HepG2 (cell line): ENCODE measurements around the gene ENTPD6. TPM values are rescaled to one million over a fixed set of nuclear protein-coding genes. Genes with fewer than 3 reads are reported as not detected.

Experiments used
- ARHGAP35 ChIP-seq: sonication (generic); formaldehyde crosslinking; IDR thresholded peaks from 2 replicates; pipeline ENCODE4 v1.9.0; 2022; ENCODE audit warnings: mild to moderate bottlenecking, inconsistent platforms, moderate library complexity, missing genetic modification reagents, borderline replicate concordance
- BRF2 ChIP-seq: sonication (generic); formaldehyde crosslinking; IDR thresholded peaks from 2 replicates; pipeline ENCODE4 v1.8.1; 2022; ENCODE audit warnings: mild to moderate bottlenecking, missing genetic modification reagents
- CEBPB ChIP-seq: IDR thresholded peaks from 2 replicates; pipeline ENCODE4 v1.6.1; 2011; ENCODE audit warnings: low read depth, low read length, improper control_type of control experiment, borderline replicate concordance
- FOXK1 ChIP-seq: sonication (generic); formaldehyde crosslinking; IDR thresholded peaks from 2 replicates; pipeline ENCODE4 v1.4.0; 2020; ENCODE audit warnings: low read depth, missing genetic modification reagents, borderline replicate concordance
- JUNB ChIP-seq: sonication (generic); formaldehyde crosslinking; IDR thresholded peaks from 2 replicates; pipeline ENCODE4 v1.8.0; 2022; ENCODE audit warnings: missing genetic modification reagents, mild to moderate bottlenecking, borderline replicate concordance
- PAXIP1 ChIP-seq: sonication (generic); formaldehyde crosslinking; conservative IDR thresholded peaks from 2 replicates; pipeline ENCODE4 v1.4.0; 2020; ENCODE audit warnings: mild to moderate bottlenecking, missing genetic modification reagents, moderate library complexity
- RNF2 ChIP-seq: fragments of 450-650 bp; conservative IDR thresholded peaks from 2 replicates; pipeline ENCODE4 v1.6.1; 2016; ENCODE audit warnings: low read depth
- THAP8 ChIP-seq: sonication (generic); formaldehyde crosslinking; IDR thresholded peaks from 2 replicates; pipeline ENCODE4 v1.5.1; 2020; ENCODE audit warnings: missing genetic modification reagents, mild to moderate bottlenecking, borderline replicate concordance
- ZNF205 ChIP-seq: IDR thresholded peaks from 2 replicates; pipeline ENCODE4 v1.6.1; 2018; ENCODE audit warnings: missing biosample characterization, missing genetic modification reagents
- ZNF382 ChIP-seq: sonication (generic); formaldehyde crosslinking; IDR thresholded peaks from 2 replicates; pipeline ENCODE4 v1.5.0; 2020; ENCODE audit warnings: missing genetic modification reagents, mild to moderate bottlenecking, borderline replicate concordance
- ZNF605 ChIP-seq: sonication (generic); formaldehyde crosslinking; IDR thresholded peaks from 2 replicates; pipeline ENCODE4 v1.8.0; 2022; ENCODE audit warnings: mild to moderate bottlenecking, missing genetic modification reagents
- ZNF615 ChIP-seq: sonication (generic); formaldehyde crosslinking; IDR thresholded peaks from 2 replicates; pipeline ENCODE4 v1.5.0; 2020; ENCODE audit warnings: mild to moderate bottlenecking, missing genetic modification reagents, borderline replicate concordance
- ZNF747 ChIP-seq: sonication (generic); formaldehyde crosslinking; IDR thresholded peaks from 2 replicates; pipeline ENCODE4 v1.8.1; 2023; ENCODE audit warnings: missing genetic modification reagents, mild to moderate bottlenecking, borderline replicate concordance
- ZNF776 ChIP-seq: sonication (generic); formaldehyde crosslinking; IDR thresholded peaks from 2 replicates; pipeline ENCODE4 v1.4.0; 2020; ENCODE audit warnings: mild to moderate bottlenecking, missing genetic modification reagents
- ZNF777 ChIP-seq: sonication (generic); formaldehyde crosslinking; IDR thresholded peaks from 2 replicates; pipeline ENCODE4 v1.4.0; 2020; ENCODE audit warnings: missing genetic modification reagents
- ZUFSP ChIP-seq: sonication (generic); formaldehyde crosslinking; IDR thresholded peaks from 2 replicates; pipeline ENCODE4 v1.9.0; 2021; ENCODE audit warnings: missing genetic modification reagents, mild to moderate bottlenecking, borderline replicate concordance
- polyA plus RNA-seq, 8 experiments: library from polyadenylated mRNA; depleted of rRNA in 3 of 8; stranded (reverse) in 7 of 8; unstranded in 1 of 8; fragments of >200 nt; fragmentation: Illumina TruSeq in 4 of 8; extraction: Trizol in 4 of 8; gene quantifications; 2 replicates each; pipeline versions ENCODE4 v1.2.1 to v1.2.3, GENCODE V29; 2011 to 2016; ENCODE audit warnings: low read depth in 4 of 8, missing spikeins in 1 of 8, mixed read lengths in 1 of 8; ENCODE audit not compliant: insufficient read depth in 1 of 8
- total RNA-seq, 5 experiments: library from RNA; depleted of rRNA; stranded (reverse); fragments of >200 nt; fragmentation: Illumina TruSeq; extraction: Trizol; gene quantifications; 2 replicates each; pipeline ENCODE4 v1.2.3, GENCODE V29; 2016; ENCODE audit warnings: low read depth in 1 of 5
- TF ChIP-seq, protein P1 (sequence below): sonication (generic); formaldehyde crosslinking; IDR thresholded peaks from 2 replicates; pipeline ENCODE4 v1.4.0; 2020; ENCODE audit warnings: missing genetic modification reagents

ENTPD6 gene
- total and polyA plus RNA-seq, 2 of the 13 experiments (the other 11 are each of a cell fraction or from before 2014, with no cell fraction given), result 164 to 172 TPM

GRCh38 chr20:25247000-25247517, 51.5 kb downstream of the ENTPD6 start (continued):
- TF ChIP-seq, protein P1, sequence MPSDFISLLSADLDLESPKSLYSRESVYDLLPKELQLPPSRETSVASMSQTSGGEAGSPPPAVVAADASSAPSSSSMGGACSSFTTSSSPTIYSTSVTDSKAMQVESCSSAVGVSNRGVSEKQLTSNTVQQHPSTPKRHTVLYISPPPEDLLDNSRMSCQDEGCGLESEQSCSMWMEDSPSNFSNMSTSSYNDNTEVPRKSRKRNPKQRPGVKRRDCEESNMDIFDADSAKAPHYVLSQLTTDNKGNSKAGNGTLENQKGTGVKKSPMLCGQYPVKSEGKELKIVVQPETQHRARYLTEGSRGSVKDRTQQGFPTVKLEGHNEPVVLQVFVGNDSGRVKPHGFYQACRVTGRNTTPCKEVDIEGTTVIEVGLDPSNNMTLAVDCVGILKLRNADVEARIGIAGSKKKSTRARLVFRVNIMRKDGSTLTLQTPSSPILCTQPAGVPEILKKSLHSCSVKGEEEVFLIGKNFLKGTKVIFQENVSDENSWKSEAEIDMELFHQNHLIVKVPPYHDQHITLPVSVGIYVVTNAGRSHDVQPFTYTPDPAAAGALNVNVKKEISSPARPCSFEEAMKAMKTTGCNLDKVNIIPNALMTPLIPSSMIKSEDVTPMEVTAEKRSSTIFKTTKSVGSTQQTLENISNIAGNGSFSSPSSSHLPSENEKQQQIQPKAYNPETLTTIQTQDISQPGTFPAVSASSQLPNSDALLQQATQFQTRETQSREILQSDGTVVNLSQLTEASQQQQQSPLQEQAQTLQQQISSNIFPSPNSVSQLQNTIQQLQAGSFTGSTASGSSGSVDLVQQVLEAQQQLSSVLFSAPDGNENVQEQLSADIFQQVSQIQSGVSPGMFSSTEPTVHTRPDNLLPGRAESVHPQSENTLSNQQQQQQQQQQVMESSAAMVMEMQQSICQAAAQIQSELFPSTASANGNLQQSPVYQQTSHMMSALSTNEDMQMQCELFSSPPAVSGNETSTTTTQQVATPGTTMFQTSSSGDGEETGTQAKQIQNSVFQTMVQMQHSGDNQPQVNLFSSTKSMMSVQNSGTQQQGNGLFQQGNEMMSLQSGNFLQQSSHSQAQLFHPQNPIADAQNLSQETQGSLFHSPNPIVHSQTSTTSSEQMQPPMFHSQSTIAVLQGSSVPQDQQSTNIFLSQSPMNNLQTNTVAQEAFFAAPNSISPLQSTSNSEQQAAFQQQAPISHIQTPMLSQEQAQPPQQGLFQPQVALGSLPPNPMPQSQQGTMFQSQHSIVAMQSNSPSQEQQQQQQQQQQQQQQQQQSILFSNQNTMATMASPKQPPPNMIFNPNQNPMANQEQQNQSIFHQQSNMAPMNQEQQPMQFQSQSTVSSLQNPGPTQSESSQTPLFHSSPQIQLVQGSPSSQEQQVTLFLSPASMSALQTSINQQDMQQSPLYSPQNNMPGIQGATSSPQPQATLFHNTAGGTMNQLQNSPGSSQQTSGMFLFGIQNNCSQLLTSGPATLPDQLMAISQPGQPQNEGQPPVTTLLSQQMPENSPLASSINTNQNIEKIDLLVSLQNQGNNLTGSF, result no peak; the same call in 1 of the 2 replicates
- TF ChIP-seq ZNF777 (CRISPR knock-in tag) (peak; percentile 97), PAXIP1 (peak; percentile 43; the same call in 1 of the 2 replicates), ZNF776 (CRISPR knock-in tag) (peak; percentile 55; the same call in 1 of the 2 replicates), ZNF605 (peak; percentile 88), BRF2 (CRISPR knock-in tag) (no peak), ZNF615 (CRISPR knock-in tag) (no peak), FOXK1 (CRISPR knock-in tag) (peak; percentile 23; the same call in 1 of the 2 replicates), JUNB (CRISPR knock-in tag) (no peak), THAP8 (CRISPR knock-in tag) (no peak), CEBPB (no peak), RNF2 (peak; percentile 62; the same call in 1 of the 2 replicates), ZUFSP (no peak), ZNF747 (CRISPR knock-in tag) (no peak), ZNF205 (CRISPR knock-in tag) (no peak; the same call in 1 of the 2 replicates), ARHGAP35 (CRISPR knock-in tag) (no peak; the same call in 1 of the 2 replicates), ZNF382 (CRISPR knock-in tag) (no peak)
